Mononuclear cell (primary cell): ENCODE results near the gene CLDN25. TPM values are rescaled to one million over a fixed set of nuclear protein-coding genes. Genes with fewer than 3 reads are reported as not detected.
A peak's percentile ranks its signal among the peaks of the same experiment; 100 is the strongest.
"Not testable (repeated sequence)": the region's sequence is repeated elsewhere in the genome, so short reads cannot be mapped to it uniquely, and the experiment has no call there.

Source experiments
- H3K27me3 ChIP-seq: 2 replicates; pipeline ENCODE4 v1.6.0; 2011; ENCODE audit warnings: low read length, control low read depth; ENCODE audit not compliant: insufficient read depth
- H3K4me1 ChIP-seq: 2 replicates; pipeline ENCODE4 v1.5.1; 2011; ENCODE audit warnings: mild to moderate bottlenecking, low read length, control low read depth; ENCODE audit not compliant: insufficient read depth
- H3K4me3 ChIP-seq: 2 replicates; pipeline ENCODE4 v1.5.1; 2011; ENCODE audit warnings: mild to moderate bottlenecking, low read length, moderate library complexity
- H3K9me3 ChIP-seq: 2 replicates; pipeline ENCODE4 v1.5.1; 2011; ENCODE audit warnings: low read depth, mild to moderate bottlenecking, control low read depth, low read length
- total RNA-seq: library from RNA; depleted of rRNA; stranded (reverse); fragments of >200 nt; gene quantifications from one replicate; pipeline ENCODE4 v1.2.3, GENCODE V29; 2012

Gene CLDN25
- total RNA-seq: not detected

- no peaks in the 10 kb centered on the region for H3K9me3 ChIP-seq
These were observed at the start of gene CLDN25 for GRCh38 chr11:113779496-113779895. Gene CLDN25, plus strand, starts transcription at chr11:113779796. Its CDS starts 0 bp downstream, at chr11:113779796.

GRCh38 chr11:113730887-113731726, 48.5 kb upstream of the CLDN25 start:
- no peaks in the 10 kb centered on the region for H3K9me3 ChIP-seq
- no peaks in the 10 kb centered on the region for H3K4me1 ChIP-seq
- H3K4me3 ChIP-seq: no peak overlapping the region
- no peaks in the 10 kb centered on the region for H3K27me3 ChIP-seq

More at GRCh38 chr11:113779496-113779895, at the start of gene CLDN25:
- Histone ChIP-seq H3K4me3 (no peak within 1 kb of the TSS), H3K27me3 (peaks cover 6% of the 10 kb centered on the region), H3K4me1 (no peaks in the 10 kb centered on the region)

- H3K4me3 ChIP-seq: no peak overlapping the region
- no peaks in the 10 kb centered on the region for H3K27me3 ChIP-seq
- H3K4me1 ChIP-seq: no peaks in the 10 kb centered on the region
- no peaks in the 10 kb centered on the region for H3K9me3 ChIP-seq
These were observed 47.5 kb upstream of the CLDN25 start for GRCh38 chr11:113732092-113732491.

GRCh38 chr11:113736323-113736722, 43.3 kb upstream of the CLDN25 start:
- H3K27me3 ChIP-seq: no peaks in the 10 kb centered on the region
- H3K9me3 ChIP-seq: no peaks in the 10 kb centered on the region
- H3K4me3 ChIP-seq: no peak overlapping the region
- no peaks in the 10 kb centered on the region for H3K4me1 ChIP-seq

- Histone ChIP-seq H3K4me1 (no peaks in the 10 kb centered on the region), H3K27me3 (no peaks in the 10 kb centered on the region), H3K9me3 (no peaks in the 10 kb centered on the region), H3K4me3 (no peak overlapping the region)
These were observed 26.7 kb upstream of the CLDN25 start for GRCh38 chr11:113752932-113753331.

- peaks cover 6% of the 10 kb centered on the region for H3K4me1 ChIP-seq
- H3K9me3 ChIP-seq: no peaks in the 10 kb centered on the region
- no peaks in the 10 kb centered on the region for H3K27me3 ChIP-seq
These were observed 19.4 kb upstream of the CLDN25 start for GRCh38 chr11:113760241-113760640.

GRCh38 chr11:113763040-113763439, 16.6 kb upstream of the CLDN25 start:
- H3K9me3 ChIP-seq, H3K4me3 ChIP-seq, H3K4me1 ChIP-seq, H3K27me3 ChIP-seq: not testable (repeated sequence)

More at GRCh38 chr11:113760241-113760640, 19.4 kb upstream of the CLDN25 start:
- H3K4me3 ChIP-seq: no peak overlapping the region

- Histone ChIP-seq H3K27me3 (no peaks in the 10 kb centered on the region), H3K4me3 (no peak overlapping the region), H3K9me3 (no peaks in the 10 kb centered on the region), H3K4me1 (peaks cover 6% of the 10 kb centered on the region)
These were observed 14.9 kb upstream of the CLDN25 start for GRCh38 chr11:113764527-113765219.

- no peaks in the 10 kb centered on the region for H3K27me3 ChIP-seq
- H3K4me1 ChIP-seq: peaks cover 12% of the 10 kb centered on the region
- no peak overlapping the region for H3K4me3 ChIP-seq
- H3K9me3 ChIP-seq: no peaks in the 10 kb centered on the region
These were observed 7.6 kb upstream of the CLDN25 start for GRCh38 chr11:113771964-113772363.

GRCh38 chr11:113773092-113773415, 6.5 kb upstream of the CLDN25 start:
- no peaks in the 10 kb centered on the region for H3K9me3 ChIP-seq
- H3K4me3 ChIP-seq: peak overlapping the region; percentile 87
- H3K4me1 ChIP-seq: peaks cover 12% of the 10 kb centered on the region
- H3K27me3 ChIP-seq: peaks cover under 1% of the 10 kb centered on the region

- H3K9me3 ChIP-seq: no peaks in the 10 kb centered on the region
- peaks cover 12% of the 10 kb centered on the region for H3K4me1 ChIP-seq
These were observed 6.0 kb upstream of the CLDN25 start, which contains the start of gene ZW10 for GRCh38 chr11:113773416-113774173. Gene ZW10, minus strand, starts transcription at chr11:113773692. Its CDS starts 26 bp downstream, at chr11:113773666.

GRCh38 chr11:113774174-113774503, 5.5 kb upstream of the CLDN25 start:
- Histone ChIP-seq H3K4me1 (peaks cover 12% of the 10 kb centered on the region), H3K4me3 (peak overlapping the region; percentile 87), H3K27me3 (peaks cover 2% of the 10 kb centered on the region), H3K9me3 (no peaks in the 10 kb centered on the region)

More at GRCh38 chr11:113773416-113774173, 6.0 kb upstream of the CLDN25 start, which contains the start of gene ZW10:
- peak within 1 kb of the TSS; percentile 87 for H3K4me3 ChIP-seq
- peaks cover 2% of the 10 kb centered on the region for H3K27me3 ChIP-seq

GRCh38 chr11:113778111-113778910, 1.3 kb upstream of the CLDN25 start:
- peaks cover 6% of the 10 kb centered on the region for H3K27me3 ChIP-seq

GRCh38 chr11:113781682-113782081, 2.1 kb downstream of the CLDN25 start:
- Histone ChIP-seq H3K4me3 (no peak overlapping the region), H3K4me1 (no peaks in the 10 kb centered on the region), H3K27me3 (peaks cover 6% of the 10 kb centered on the region), H3K9me3 (no peaks in the 10 kb centered on the region)

More at GRCh38 chr11:113778111-113778910, 1.3 kb upstream of the CLDN25 start:
- H3K4me3 ChIP-seq: no peak overlapping the region
- no peaks in the 10 kb centered on the region for H3K4me1 ChIP-seq
- no peaks in the 10 kb centered on the region for H3K9me3 ChIP-seq
